ENCODE measurements around the gene TCP11X1.
"Not testable (repeated sequence)": the region's sequence is repeated elsewhere in the genome, so short reads cannot be mapped to it uniquely, and the experiment has no call there.

TCP11X1 gene

DNA sequence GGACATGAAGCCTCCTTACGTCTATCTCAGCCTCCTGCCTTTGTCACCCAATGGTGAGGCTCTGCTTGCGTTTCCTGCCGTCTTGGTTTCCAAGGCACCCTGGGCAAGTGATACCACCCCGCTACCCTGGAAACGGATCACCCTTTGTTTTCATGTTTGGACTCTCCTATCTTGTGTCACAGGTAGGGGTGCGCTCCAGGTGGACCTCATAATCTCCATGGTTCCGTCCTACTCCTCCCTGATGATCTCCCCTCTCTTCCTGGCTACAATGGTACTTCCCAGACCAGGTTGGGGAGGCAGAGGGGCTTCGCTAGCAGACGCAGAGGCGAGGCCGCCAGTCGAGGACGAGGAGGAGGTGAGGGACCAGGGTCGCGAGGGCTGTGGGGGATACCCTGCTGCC, at the start of gene TCP11X1:
Gene TCP11X1, plus strand, starts transcription at position 316 of the 400 bp plus-strand sequence.
- DNase-seq (ENCODE audit: low read depth), result not testable (repeated sequence)

DNA sequence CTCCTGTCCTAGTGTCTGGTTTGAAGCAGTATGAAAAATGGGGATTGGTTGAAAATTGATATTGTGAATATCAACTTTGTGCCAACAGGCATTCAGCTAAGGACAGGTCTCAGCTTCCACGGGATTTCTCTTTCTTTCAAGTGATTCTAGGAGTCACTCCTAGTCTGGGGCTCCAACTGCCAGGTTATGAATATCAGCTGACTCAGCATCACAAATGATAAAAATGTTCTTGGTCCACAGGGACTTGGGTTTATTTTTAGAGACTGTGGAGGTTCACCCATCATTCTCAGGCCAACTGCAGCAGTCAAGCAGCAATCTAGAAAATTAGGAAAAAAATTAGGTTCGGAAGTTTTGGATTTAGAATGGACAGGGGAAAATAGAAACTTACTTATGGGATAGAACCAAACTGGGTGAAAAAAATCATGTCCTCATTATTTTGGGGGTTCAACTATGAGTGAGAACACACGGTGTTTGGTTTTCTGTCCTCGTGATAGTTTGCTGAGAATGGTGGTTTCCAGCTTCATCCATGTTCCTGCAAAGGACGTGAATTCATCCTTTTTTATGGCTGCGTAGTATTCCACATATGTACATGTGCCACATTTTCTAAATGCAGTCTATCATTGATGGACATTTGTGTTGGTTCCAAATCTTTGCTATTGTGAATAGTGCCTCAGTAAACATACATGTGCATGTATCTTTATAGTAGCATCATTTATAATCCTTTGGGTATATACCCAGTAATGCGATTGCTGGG, 29.0 kb upstream of the TCP11X1 start:
- DNase-seq (ENCODE audit: low read depth), result no peak

DNA sequence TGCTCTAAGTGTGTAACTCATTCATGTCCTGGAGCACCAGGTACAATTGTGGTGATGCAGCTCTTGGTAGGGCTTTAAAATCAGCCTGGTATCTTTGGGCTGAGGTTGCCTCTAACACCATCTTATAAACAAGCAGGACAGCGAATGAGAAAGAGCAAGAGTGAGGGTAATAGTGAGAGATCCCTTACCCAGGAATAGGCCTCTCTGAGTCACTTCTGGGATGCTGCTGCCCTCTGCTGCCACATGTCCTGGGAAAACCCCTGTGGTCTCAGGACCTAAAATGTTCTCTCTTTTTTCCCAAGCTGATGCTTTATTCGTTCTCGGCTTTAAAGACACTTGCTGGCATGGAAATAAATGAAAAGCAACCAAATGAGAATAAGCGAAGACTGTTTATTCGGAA, 7.2 kb upstream of the TCP11X1 start:
- not testable (repeated sequence) for DNase-seq (ENCODE audit: low read depth)

DNA sequence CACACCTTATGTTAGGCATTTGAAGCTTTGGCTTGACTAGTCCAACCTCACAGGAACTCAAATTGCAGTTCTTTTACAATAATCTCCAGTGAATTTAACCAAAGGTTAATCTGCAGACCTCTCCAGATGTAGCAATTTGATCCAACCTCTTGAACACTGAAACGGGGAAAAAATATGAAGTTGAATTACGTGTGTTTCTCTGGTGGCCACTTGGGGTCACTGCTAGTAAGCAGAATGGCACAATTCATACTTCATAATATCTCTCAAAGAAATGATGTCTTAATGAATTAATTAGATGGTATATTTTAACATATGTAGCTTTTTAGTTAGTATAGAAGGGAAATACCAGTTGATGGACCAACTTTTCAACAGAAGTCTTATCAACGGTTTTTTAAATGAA, 1.4 kb downstream of the TCP11X1 start:
- DNase-seq (ENCODE audit: low read depth), result not testable (repeated sequence)

DNA sequence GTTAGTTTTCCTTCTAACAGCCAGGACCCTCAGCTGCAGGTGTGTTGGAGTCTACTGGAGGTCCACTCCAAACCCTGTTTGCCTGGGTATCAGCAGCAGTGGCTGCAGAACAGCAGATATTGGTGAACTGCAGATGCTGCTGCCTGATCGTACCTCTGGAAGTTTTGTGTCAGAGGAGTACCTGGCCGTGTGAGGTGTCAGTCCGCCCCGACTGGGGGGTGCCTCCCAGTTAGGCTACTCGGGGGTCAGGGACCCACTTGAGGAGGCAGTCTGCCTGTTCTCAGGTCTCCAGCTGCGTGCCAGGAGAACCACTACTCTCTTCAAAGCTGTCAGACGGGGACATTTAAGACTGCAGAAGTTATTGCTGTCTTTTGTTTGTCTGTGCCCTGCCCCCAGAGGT, 20.6 kb downstream of the TCP11X1 start:
- not testable (repeated sequence) for DNase-seq (ENCODE audit: low read depth)

DNA sequence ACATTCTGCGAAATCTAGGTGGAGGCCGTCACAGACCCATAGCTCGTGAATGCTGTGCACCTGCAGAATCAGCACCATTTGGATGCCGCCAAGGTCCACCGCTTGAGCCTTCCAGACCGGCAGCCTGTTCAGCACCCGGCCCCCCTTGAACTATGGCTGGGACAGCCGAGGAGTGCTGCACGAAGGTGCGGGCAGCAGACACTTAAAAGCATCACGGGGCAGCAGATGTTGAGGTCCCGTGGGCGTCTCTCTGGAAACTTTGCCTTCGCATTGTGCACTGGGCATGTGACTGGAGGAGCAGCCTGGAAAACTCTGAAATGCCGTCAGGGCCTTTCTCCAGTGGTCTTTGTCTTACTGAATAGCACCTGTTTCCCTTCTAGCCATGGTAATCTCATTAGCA, 25.2 kb downstream of the TCP11X1 start:
- not testable (repeated sequence) for DNase-seq (ENCODE audit: low read depth)

DNA sequence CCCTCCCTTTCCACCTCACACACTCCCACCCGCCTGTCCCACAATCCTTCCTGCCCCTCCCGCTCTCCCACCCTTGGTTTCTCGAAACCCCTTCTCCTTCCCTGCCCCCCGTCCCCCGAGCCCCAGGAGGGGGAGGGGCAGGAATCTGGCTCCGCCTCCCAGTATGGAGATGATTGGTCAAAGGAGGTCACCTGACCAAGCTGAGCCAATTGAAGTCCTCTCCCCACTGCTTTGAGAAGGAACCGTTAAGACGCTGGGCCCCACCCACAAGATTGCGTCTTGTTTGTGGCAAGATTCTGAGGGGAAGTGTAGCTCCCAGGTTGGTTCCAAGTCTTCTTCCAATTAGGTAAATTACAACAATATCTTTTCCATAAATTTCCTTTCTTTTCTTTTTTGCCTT, 31.8 kb downstream of the TCP11X1 start, which contains the start of gene NXF2:
Gene NXF2, plus strand, starts transcription at position 275 of the 400 bp plus-strand sequence. CDS start 59,912 bp downstream, outside the sequence.
- not testable (repeated sequence) for DNase-seq (ENCODE audit: low read depth)

DNA sequence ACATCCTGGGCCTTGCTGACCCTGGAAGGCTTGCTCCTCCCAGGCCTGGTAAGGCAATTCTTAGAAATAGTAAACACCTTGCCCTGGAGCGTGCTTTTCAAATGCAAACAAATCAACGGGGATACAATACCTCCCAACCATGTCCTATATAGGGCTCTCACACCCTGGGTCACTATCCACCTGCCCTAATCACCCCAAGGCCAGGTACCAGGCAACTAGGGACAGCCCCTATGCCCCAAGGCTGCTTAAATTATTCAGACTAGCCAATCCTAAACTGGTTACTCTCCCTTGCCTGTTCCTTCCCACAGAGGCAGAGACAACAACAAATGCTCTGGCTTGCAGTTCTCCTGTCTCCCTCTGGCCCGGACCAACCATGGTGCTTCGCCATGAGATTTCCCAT, 57.1 kb downstream of the TCP11X1 start:
- not testable (repeated sequence) for DNase-seq (ENCODE audit: low read depth)

Data from stromal cell of bone marrow (primary cell).